K562 (cell line): ENCODE measurements around the gene CBX2. TPM values are rescaled to one million over a fixed set of nuclear protein-coding genes. Genes with fewer than 3 reads are reported as not detected.

ENCODE experiments used
- CREM ChIP-seq: IDR thresholded peaks from 2 replicates; pipeline ENCODE4 v1.6.1; 2014; ENCODE audit warnings: antibody characterized with exemption, low read depth
- CXXC5 ChIP-seq: fragments of 250-450 bp; sonication (Bioruptor Pico); IDR thresholded peaks from 2 replicates; pipeline ENCODE4 v1.8.0; 2022; ENCODE audit warnings: inconsistent platforms, mild to moderate bottlenecking, moderate library complexity
- E2F6 ChIP-seq, 2 experiments: IDR thresholded peaks; 2 replicates each; pipeline ENCODE4 v1.6.1; 2011; ENCODE audit warnings: borderline replicate concordance in 1 of 2, control low read depth in 1 of 2, low read depth in 1 of 2, low read length in 1 of 2, mild to moderate bottlenecking in 1 of 2, mixed read lengths in 1 of 2, moderate library complexity in 1 of 2; ENCODE audit not compliant: insufficient read depth in 1 of 2, insufficient read length in 1 of 2, poor library complexity in 1 of 2, severe bottlenecking in 1 of 2; ENCODE audit errors: extremely low read depth in 1 of 2
- ETV5 ChIP-seq: sonication (generic); formaldehyde crosslinking; IDR thresholded peaks from 2 replicates; pipeline ENCODE4 v1.4.0; 2020; ENCODE audit warnings: low read depth, mild to moderate bottlenecking, missing genetic modification reagents
- FOXA1 ChIP-seq: fragments of 450-650 bp; IDR thresholded peaks from 2 replicates; pipeline ENCODE4 v1.6.1; 2016; ENCODE audit warnings: mild to moderate bottlenecking, borderline replicate concordance
- ILK ChIP-seq: fragments of 450-650 bp; IDR thresholded peaks from 2 replicates; pipeline ENCODE4 v1.6.1; 2016; ENCODE audit warnings: missing genetic modification characterization, low read depth, mild to moderate bottlenecking, missing compliant biosample characterization, moderate library complexity, borderline replicate concordance
- PML ChIP-seq: IDR thresholded peaks from 2 replicates; pipeline ENCODE4 v1.6.1; 2012; ENCODE audit warnings: low read length, inconsistent platforms
- RFX7 ChIP-seq: fragments of 250-450 bp; sonication (Bioruptor Pico); IDR thresholded peaks from 2 replicates; pipeline ENCODE4 v1.5.1; 2021; ENCODE audit warnings: mild to moderate bottlenecking
- ZBTB7A ChIP-seq: IDR thresholded peaks from 2 replicates; pipeline ENCODE4 v1.6.1; 2011; ENCODE audit warnings: low read depth, mild to moderate bottlenecking, low read length, moderate library complexity, borderline replicate concordance; ENCODE audit not compliant: control insufficient read depth
- polyA plus RNA-seq, 8 experiments: library from polyadenylated mRNA; depleted of rRNA in 4 of 8; stranded (reverse) in 5 of 8; unstranded in 3 of 8; fragments of >200 nt; fragmentation: Nextera tagmentation in 2 of 8; fragmentation: Illumina TruSeq in 1 of 8; extraction: Ambion mirVana in 2 of 8; extraction: Trizol in 1 of 8; gene quantifications; 2 replicates each; pipeline versions ENCODE4 v1.2.1 to v1.2.3, GENCODE V29; 2011 to 2014; ENCODE audit warnings: inconsistent platforms in 1 of 8, missing spikeins in 1 of 8
- total RNA-seq, 7 experiments: library from RNA; depleted of rRNA in 6 of 7; stranded (reverse); fragments of >200 nt in 6 of 7; fragmentation: Illumina TruSeq in 2 of 7; extraction: Trizol in 2 of 7; gene quantifications; 2 replicates each; pipeline versions ENCODE4 v1.2.1 to v1.2.3, GENCODE V29; 2011 to 2021; ENCODE audit warnings: low replicate concordance in 1 of 7
- TF ChIP-seq, protein P1 (sequence below): fragments of 250-450 bp; sonication (Bioruptor Pico); IDR thresholded peaks from 2 replicates; pipeline ENCODE4 v1.8.0; 2022; ENCODE audit warnings: inconsistent platforms
- TF ChIP-seq, protein P2 (sequence below), 2 experiments: fragments of 200-800 bp in 1 of 2; sonication (Bioruptor generic) in 1 of 2; sonication (generic) in 1 of 2; formaldehyde crosslinking in 1 of 2; IDR thresholded peaks in 1 of 2; conservative IDR thresholded peaks in 1 of 2; 2 replicates each; pipeline versions ENCODE4 v1.5.0 to v1.6.1; 2016 to 2020; ENCODE audit warnings: missing compliant biosample characterization in 1 of 2, missing genetic modification characterization in 1 of 2, missing genetic modification reagents in 1 of 2

CBX2 gene
- total and polyA plus RNA-seq, 9 of the 15 experiments (the other 6 are each of a cell fraction or from before 2014, with no cell fraction given), result 0.66 to 26.9 (median 13.9) TPM

DNA sequence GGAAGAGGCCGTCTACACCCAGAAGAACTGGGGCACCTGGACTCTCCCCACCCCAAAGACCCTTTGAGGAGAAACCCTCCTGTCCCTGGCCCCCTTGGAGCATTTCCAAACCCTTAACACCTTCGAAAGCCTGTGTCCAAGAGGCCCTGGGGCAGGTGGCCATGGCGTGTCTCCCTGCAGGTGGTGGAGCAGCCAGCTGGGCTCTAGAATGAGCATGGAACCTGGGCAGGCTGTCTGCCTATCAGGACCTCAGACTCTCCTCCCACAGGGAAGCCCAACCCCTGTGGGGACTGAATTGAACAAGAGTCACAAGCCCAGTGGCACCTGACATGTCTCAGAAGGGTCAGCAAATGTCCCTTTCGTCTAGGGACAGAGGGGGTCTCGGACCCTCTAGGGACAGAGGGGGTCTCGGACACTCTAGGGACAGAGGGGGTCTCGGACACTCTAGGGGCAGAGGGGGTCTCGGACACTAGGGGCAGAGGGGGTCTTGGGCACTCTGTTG lies 52.9 kb downstream of the CBX2 start (continued):
- peak in 1 of 2 experiments; percentile 38 for TF ChIP-seq E2F6 (IDR thresholded peaks at IDR 0.05; ENCODE audit: borderline replicate concordance in 1 of 2, extremely low read depth in 1 of 2, insufficient read depth in 1 of 2, insufficient read length in 1 of 2, low read depth in 1 of 2, low read length in 1 of 2, poor library complexity in 1 of 2, severe bottlenecking in 1 of 2)
- 0 out of 2 replicates have a peak, but pooled peaks have one; percentile 37 for TF ChIP-seq ETV5 (CRISPR knock-in tag)
- TF ChIP-seq FOXA1, result no peak
- no peak for TF ChIP-seq ILK (tag)
- TF ChIP-seq, protein P1, sequence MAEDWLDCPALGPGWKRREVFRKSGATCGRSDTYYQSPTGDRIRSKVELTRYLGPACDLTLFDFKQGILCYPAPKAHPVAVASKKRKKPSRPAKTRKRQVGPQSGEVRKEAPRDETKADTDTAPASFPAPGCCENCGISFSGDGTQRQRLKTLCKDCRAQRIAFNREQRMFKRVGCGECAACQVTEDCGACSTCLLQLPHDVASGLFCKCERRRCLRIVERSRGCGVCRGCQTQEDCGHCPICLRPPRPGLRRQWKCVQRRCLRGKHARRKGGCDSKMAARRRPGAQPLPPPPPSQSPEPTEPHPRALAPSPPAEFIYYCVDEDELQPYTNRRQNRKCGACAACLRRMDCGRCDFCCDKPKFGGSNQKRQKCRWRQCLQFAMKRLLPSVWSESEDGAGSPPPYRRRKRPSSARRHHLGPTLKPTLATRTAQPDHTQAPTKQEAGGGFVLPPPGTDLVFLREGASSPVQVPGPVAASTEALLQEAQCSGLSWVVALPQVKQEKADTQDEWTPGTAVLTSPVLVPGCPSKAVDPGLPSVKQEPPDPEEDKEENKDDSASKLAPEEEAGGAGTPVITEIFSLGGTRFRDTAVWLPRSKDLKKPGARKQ (CRISPR knock-in tag), result no peak
- TF ChIP-seq CREM, result 0 out of 2 replicates have a peak, but pooled peaks have one; percentile 5
- TF ChIP-seq ZBTB7A, result 0 out of 2 replicates have a peak, but pooled peaks have one; percentile 46
- TF ChIP-seq PML, result no peak
- TF ChIP-seq RFX7, result peak; percentile 45; the same call in 1 of the 2 replicates
- TF ChIP-seq, protein P2, sequence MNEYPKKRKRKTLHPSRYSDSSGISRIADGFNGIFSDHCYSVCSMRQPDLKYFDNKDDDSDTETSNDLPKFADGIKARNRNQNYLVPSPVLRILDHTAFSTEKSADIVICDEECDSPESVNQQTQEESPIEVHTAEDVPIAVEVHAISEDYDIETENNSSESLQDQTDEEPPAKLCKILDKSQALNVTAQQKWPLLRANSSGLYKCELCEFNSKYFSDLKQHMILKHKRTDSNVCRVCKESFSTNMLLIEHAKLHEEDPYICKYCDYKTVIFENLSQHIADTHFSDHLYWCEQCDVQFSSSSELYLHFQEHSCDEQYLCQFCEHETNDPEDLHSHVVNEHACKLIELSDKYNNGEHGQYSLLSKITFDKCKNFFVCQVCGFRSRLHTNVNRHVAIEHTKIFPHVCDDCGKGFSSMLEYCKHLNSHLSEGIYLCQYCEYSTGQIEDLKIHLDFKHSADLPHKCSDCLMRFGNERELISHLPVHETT (CRISPR knock-in tag; conservative IDR thresholded peaks at IDR 0.05 in 1 of 2, IDR thresholded peaks at IDR 0.05 in 1 of 2), result peak in 1 of 2 experiments; percentile 3; a peak in 1 of 4 replicates
- no peak for TF ChIP-seq CXXC5 (CRISPR knock-in tag)
